Adrenal gland (tissue), 5 donors: ENCODE measurements around the gene NKIRAS1.

Experiments
- CTCF ChIP-seq, 6 experiments: fragments of 450-650 bp in 4 of 6; fragments of 200-600 bp in 2 of 6; sonication (generic) in 1 of 6; IDR thresholded peaks; 1 replicate in 5 of 6; 2 replicates in 1 of 6; pipeline versions ENCODE4 v1.5.1 to v1.8.0; 2016 to 2021; ENCODE audit warnings: antibody characterized with exemption in 6 of 6, mild to moderate bottlenecking in 2 of 6, moderate library complexity in 1 of 6
- POLR2A ChIP-seq, 2 donors: fragments of 450-650 bp; IDR thresholded peaks; one replicate each; pipeline ENCODE4 v1.6.1; 2017; ENCODE audit warnings: antibody characterized with exemption in 2 of 2, mild to moderate bottlenecking in 2 of 2, moderate library complexity in 1 of 2
- donor health status: DM: no; HTN: no; CAD: no.

GRCh38 chr3:23959135-23959900 is 42.5 kb upstream of the NKIRAS1 start:
- TF ChIP-seq CTCF (IDR thresholded peaks at IDR 0.05) (no peak), POLR2A (IDR thresholded peaks at IDR 0.05) (no peak)
